HG03095 (cell line): ENCODE results near the gene FAM98C.
"Not testable (repeated sequence)": the region's sequence is repeated elsewhere in the genome, so short reads cannot be mapped to it uniquely, and the experiment has no call there.

Experiments
- ATAC-seq: cut with Tn5 transposase; IDR thresholded peaks from one replicate; pipeline ENCODE4 v1.9.1; 2021; ENCODE audit warnings: moderate library complexity; ENCODE audit not compliant: unreplicated experiment

Gene FAM98C

GRCh38 chr19:38402967-38403674, at the start of gene FAM98C:
TSS of gene FAM98C (plus strand) at chr19:38403093. CDS start at chr19:38403154, 61 bp downstream.
- peak; percentile 82 for ATAC-seq

GRCh38 chr19:38355728-38356725, 46.9 kb upstream of the FAM98C start:
- no peak for ATAC-seq

GRCh38 chr19:38358071-38358470, 44.8 kb upstream of the FAM98C start:
- ATAC-seq: no peak

- no peak for ATAC-seq
Measured at GRCh38 chr19:38359242-38360021, 43.5 kb upstream of the FAM98C start.

GRCh38 chr19:38360351-38360750, 42.5 kb upstream of the FAM98C start:
- no peak for ATAC-seq

GRCh38 chr19:38360839-38361631, 41.9 kb upstream of the FAM98C start:
- ATAC-seq: no peak

GRCh38 chr19:38361633-38362075, 41.2 kb upstream of the FAM98C start:
- ATAC-seq: no peak

GRCh38 chr19:38362076-38362945, 40.6 kb upstream of the FAM98C start:
- ATAC-seq: no peak

- not testable (repeated sequence) for ATAC-seq
Measured at GRCh38 chr19:38362946-38363688, 39.8 kb upstream of the FAM98C start.

- ATAC-seq: no peak
Measured at GRCh38 chr19:38367041-38367440, 35.9 kb upstream of the FAM98C start.

- ATAC-seq: no peak
Measured at GRCh38 chr19:38369584-38369983, 33.3 kb upstream of the FAM98C start.

- no peak for ATAC-seq
Measured at GRCh38 chr19:38370299-38370698, 32.6 kb upstream of the FAM98C start.

GRCh38 chr19:38371081-38371480, 31.8 kb upstream of the FAM98C start:
- ATAC-seq: no peak

- ATAC-seq: no peak
Measured at GRCh38 chr19:38373907-38374331, 29.0 kb upstream of the FAM98C start.

GRCh38 chr19:38374332-38375097, 28.4 kb upstream of the FAM98C start, which contains the start of gene PSMD8:
TSS of gene PSMD8 (plus strand) at chr19:38374571. CDS start at chr19:38374602, 31 bp downstream.
- ATAC-seq: peak; percentile 92

GRCh38 chr19:38375098-38375493, 27.8 kb upstream of the FAM98C start:
- no peak for ATAC-seq

- ATAC-seq: no peak
Measured at GRCh38 chr19:38375748-38376147, 27.1 kb upstream of the FAM98C start.

GRCh38 chr19:38376576-38376975, 26.3 kb upstream of the FAM98C start:
- ATAC-seq: no peak
